HT1080 (cell line): ENCODE measurements around the gene MEGF11. TPM values are rescaled to one million over a fixed set of nuclear protein-coding genes. Genes with fewer than 3 reads are reported as not detected.

Experiments
- DNase-seq: peaks from one replicate; pipeline ENCODE4 v3.0.0-alpha.2; 2015; ENCODE audit warnings: low read depth
- total RNA-seq: library from RNA; depleted of rRNA; stranded (reverse); fragments of >200 nt; shearing (Covaris generic); gene quantifications from 2 replicates; pipeline ENCODE4 v1.2.3, GENCODE V29; 2014

The MEGF11 gene
- total RNA-seq, 1 experiment from 2014 or later = 0.11 TPM

DNA sequence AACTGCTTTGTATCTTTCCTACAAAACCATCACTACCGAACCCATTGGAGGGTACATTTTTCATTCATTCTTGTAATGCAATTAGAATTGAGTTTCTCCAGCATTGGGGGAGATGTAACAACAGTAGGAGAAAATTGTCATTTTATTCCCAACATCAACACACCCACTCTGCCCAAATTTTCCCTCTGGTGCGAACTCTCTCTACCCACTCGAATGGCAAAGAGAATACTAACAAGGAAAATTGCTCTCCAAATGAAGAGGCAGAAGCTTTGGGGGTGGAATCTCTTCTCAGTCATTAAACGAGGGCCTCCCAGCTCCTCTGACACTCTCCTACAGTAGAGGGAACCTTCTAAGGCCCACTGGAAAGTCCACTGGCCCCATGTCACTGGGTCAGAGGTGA, 135.7 kb downstream of the MEGF11 start:
- no peak for DNase-seq

- no peak for DNase-seq
Observed at GRCh38 chr15:66115568-66116206, 137.9 kb downstream of the MEGF11 start.

DNA sequence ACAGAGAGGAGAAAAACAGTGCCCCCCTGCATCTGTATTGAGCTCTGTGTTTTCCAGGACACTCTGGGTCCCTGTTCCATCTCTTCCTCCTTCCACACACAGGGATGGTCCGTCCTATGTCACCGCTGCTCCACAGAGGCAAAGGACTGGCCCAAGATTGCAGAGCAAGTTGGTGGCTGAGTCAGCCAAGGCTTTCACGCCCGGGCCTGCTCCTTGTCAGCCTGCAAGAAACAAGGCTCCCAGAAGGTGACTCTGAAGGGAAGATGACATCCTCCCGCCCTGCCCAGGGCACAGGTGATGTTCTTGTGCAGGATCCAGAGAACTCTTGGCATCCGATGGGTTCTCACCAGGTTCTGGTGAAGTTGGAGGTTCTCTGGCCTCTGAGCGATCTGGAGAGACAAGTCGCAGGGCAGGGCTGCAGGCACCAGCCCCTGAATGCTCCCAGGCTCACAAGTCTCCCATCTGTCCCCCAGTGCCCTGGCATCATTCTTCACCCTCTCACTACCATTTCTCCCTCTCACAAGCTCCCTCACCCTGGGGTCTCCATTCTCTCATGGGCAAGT, 138.6 kb downstream of the MEGF11 start:
- DNase-seq = no peak

- DNase-seq = no peak
Observed at GRCh38 chr15:66112388-66112787, 141.2 kb downstream of the MEGF11 start.

DNA sequence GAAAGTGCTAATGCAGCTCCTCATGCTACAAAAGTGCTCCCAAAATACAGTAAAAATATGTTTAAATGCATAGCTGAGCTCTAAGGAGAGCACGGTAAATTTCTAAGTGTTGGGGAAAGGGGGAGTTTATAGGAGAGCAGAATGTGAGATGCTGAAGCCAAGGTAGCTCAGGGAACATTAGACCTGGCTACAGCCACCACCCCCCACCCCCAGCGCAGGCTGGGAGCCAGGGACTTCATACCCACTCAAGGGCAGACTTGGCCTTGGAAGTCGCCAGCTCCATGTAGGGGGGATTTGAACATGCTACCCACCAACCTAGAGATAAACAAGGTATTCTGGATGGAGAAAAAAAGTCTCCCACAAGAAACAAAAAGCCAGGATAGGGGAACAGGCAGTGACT, 142.2 kb downstream of the MEGF11 start:
- DNase-seq = no peak

GRCh38 chr15:66110864-66111263, 142.7 kb downstream of the MEGF11 start:
- no peak for DNase-seq

DNA sequence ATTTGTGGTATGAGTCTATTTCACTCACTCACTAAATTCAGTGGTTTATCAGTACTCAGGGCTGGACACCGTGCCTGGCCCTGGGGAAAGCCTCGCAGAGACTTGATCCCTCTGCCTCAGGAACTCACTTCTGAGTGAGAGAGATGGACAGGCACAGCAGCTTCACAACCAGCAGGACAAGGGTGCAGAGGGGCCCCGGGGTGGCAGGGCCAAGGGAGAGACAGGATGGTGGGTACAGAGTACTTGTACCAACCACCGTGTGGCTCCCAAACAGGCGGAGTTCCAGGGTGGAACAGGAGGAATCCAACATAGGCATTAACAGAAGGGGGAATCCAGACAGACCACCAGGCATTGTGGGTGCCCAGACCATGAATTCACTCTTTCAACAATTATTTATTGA, 143.7 kb downstream of the MEGF11 start:
- DNase-seq = no peak

DNA sequence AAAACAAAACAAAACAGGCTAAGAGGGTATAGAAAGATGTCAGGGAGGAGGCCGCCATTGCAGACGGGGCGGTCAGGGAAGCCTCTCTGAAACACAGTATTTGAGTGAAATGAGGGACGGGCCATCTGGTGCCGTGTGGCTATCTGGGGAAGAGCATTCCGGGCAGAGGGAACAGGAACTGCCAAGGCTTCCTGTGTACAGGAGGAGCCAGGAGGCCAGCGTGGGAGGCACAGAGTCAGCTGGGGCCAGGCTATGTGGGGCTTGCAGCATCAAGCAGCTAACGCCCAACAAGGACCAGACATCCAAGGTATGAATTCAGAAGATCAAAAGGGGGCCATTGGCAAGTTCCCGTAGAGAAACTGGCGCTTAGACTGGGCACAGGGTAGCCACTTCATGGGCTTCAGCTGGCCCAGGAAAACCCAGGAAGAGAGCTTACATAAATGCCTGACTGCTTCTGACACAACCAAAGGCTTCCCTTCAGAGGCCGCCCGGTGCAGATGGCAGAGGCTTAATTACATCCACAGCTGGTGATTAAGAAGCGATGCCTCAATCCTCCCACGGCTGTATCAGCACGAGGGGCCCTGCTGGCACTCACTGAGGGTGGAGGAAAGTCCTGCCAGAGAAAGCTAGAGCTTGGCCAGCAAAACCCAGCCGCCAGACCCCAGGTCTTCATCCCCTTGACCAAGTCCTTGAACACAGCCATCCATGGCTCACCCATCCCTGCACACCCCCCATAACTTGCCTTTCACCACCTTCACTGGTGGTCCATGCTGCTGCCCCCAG, 144.9 kb downstream of the MEGF11 start:
- DNase-seq = no peak

DNA sequence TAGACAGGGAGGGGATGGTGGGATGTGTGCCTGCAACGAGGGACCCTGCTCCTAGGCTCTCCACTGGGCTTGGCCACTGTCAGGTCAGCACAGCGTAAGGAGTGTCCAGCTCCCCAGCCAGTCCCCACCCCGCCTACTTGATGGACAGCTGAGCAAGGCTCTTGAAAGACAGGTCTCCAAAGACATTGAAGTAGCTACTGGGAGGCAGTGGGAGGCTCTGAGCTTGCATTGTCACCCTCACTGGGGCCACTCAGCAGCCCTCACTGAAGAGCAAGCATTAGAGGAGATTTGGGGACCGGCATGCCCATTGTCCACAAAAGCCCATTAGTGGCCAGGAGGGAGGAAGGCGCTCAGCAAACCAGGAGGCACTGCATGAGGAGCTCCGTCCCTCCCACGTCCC, 146.5 kb downstream of the MEGF11 start:
- DNase-seq = no peak

GRCh38 chr15:66105286-66106265, 148.0 kb downstream of the MEGF11 start:
- DNase-seq = no peak

- no peak for DNase-seq
Observed at GRCh38 chr15:66103293-66103590, 150.3 kb downstream of the MEGF11 start.

DNA sequence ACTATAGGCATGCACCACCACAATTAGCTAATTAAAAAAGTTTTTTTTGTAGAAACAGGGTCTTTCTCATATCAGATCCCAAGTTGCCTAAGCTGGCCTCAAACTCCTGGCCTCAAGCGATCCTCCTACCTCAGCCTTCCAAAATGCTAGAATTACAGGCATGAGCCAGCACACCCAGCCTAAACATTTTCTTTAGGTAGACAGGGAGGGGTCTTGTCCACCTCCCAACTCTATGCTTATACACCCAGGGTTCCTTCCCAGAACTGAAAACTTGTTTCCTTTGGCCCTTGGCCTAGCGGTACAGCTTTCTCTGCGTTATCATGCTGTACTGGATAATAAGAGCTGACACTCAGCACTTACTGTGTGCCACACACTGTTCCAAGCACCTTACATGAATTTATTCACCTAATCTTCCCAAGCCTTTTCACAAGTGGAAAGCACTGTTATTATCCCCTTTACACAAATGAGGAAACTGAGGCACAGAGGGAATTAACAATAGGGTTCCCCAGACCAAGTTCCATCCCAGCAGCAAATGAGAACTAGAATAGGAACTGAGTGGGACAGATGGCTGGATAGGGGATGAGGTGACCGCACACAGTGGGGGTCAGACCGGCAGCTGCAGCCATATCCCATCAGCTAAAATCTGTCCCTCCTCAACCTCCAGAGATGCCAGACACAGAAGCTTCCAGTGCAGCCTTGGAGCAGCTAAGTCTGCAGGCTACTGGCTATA, 150.8 kb downstream of the MEGF11 start:
- DNase-seq = no peak

DNA sequence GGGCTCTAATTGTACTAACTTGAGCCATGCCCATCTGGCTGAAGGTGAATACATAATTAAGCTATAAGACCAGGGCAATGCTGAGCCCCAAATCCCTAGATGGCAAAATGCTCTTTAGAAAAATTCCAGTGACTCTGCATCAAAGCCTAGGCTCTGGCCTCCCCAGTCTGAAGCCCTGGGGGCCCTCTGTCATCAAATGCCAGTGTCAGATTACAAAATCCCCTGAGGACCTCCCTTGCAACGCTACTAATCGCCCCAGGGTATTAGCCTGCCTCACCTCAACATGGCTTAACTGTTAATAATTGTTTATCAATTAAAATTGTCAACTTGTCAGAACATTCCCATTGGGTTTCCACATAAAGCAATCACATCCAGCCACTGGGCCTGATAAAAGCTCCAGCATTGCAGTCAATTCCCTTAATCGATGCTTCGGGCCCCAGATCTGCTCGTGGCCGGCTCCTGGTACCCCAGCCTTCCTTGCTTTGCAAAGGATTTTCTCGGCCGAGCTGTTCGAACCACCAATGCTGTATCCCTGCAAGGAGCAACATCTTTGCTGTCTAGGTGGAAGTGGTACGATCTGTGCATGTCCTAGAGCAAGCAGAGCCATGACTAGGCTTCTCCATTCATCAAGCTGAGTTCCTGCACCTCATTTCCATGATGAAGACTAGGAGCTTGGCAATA, 151.7 kb downstream of the MEGF11 start:
- no peak for DNase-seq

- DNase-seq = no peak
Observed at GRCh38 chr15:66100761-66101160, 152.8 kb downstream of the MEGF11 start.

DNA sequence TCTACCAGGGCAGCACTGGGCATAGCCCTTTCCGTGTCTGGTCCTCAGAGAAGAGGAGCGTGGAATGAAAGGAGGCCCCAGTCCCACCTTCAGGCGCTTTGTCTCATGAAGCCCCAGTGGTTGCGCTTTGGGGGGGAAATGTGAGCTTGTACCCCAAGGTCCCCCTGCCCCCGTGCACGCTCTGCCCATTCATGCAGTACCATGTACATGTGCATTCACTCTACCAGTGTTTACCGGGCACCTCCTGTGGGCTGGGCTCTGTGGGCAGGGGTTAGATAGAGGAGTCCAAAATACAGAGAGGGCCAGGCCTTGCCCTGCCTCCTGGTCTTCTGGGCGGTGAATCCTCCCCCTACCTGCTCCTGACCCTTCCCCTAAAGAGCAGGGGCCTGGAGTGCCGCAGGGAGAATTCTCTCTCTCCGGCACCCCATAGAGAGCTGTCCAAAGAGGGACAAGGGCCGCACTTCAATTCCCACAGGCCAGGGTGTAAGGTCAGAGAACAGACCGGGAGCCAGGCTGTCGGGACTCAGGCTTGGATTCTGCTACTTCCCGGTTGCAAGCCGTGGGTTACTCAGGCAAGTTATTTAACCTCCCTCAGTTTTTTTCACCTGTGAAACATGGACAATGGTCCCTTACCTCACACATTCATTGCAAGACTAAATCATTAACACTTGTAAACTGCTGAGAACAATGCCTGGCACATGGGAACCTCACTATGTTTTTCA, 153.4 kb downstream of the MEGF11 start:
- DNase-seq = no peak

DNA sequence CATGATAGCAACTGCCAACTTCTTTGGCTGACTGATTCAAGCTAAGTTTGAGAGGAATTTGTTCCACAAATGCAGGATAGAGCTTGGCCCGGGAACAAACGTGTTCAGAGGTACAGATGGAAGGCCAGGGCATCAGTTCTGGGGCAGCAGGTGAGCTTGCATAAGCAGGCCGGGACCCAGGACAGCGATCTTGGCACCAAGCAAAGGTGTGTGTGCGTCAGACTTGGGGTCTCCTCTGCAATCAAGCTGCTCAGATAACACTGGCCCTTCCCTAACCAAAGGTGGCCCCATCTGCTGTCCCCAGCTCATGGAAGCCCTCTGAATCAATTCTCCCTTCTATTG, 155.6 kb downstream of the MEGF11 start:
- DNase-seq = no peak

DNA sequence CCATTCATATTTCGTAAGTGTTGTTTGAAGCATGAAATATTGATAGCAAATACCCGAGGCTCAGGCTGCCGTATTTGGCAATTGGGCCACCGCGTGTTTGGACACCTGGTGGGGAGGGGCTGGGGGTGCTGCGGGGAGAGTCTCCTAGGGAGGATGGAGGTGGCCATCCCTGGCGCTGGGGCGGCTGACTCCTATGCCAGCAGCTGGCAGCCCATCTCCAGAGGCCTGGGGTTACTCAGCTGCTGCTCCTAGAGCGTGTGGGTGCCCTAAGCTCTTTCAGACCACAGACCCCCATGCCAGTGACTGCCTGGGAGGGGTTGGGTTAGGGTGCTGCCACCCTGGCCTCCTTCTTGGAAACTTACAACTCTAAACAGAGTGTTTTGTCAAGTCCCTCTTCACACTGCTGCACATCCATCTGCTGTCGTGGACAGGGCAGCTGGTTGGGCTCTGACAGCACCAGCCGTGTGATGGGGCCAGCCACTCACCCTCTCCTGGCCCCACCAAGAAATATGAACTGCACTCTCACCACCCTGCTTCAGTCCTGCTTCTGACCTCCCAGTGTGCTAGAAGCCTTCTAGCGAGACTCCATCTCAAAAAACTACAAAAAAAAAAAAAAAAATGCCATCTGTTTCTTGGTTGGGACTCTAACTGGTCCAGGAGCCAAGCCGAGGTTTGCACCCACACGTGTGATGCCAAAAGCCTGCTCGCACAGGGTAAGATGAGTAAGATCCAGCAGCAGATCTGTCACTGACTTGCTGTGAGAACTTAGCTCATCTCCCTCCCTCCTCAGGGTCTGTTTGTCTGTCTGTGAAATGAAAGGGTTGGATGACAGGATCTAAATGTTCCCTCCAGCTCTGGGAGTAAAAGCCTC, 156.2 kb downstream of the MEGF11 start:
- no peak for DNase-seq

GRCh38 chr15:66096688-66097058, 156.9 kb downstream of the MEGF11 start:
- no peak for DNase-seq
